HL-60 (cell line): ENCODE data around the gene MANF.

Source experiments
- CTCF ChIP-seq: IDR thresholded peaks from one replicate; pipeline ENCODE4 v1.5.1; 2011; ENCODE audit warnings: low read length, control low read depth, inconsistent platforms; ENCODE audit not compliant: insufficient read depth
- POLR2AphosphoS5 ChIP-seq: IDR thresholded peaks from 2 replicates; pipeline ENCODE4 v1.6.1; 2012; ENCODE audit warnings: low read depth
- REST ChIP-seq: IDR thresholded peaks from 2 replicates; pipeline ENCODE4 v1.6.1; 2012; ENCODE audit warnings: low read depth; ENCODE audit not compliant: insufficient replicate concordance
- SPI1 ChIP-seq: IDR thresholded peaks from 2 replicates; pipeline ENCODE4 v1.6.1; 2012; ENCODE audit warnings: low read depth, mild to moderate bottlenecking, borderline replicate concordance

- no peak for TF ChIP-seq CTCF
- no peak for TF ChIP-seq POLR2AphosphoS5
- no peak for TF ChIP-seq REST
- TF ChIP-seq SPI1 = no peak
Measured at GRCh38 chr3:51355891-51356578, 29.1 kb upstream of the MANF start.
